AG04449 (cell line): ENCODE results near the gene KCNMA1.

Source experiments
- CTCF ChIA-PET: fragments of 350-600 bp; formaldehyde crosslinking; extraction: SDS; loops from one replicate; lab custom pipeline; 2021; ENCODE audit warnings: antibody characterized with exemption; lab: Yijun Ruan, JAX
- POLR2A ChIA-PET: fragments of 400-600, 350-600 bp; formaldehyde crosslinking; extraction: SDS; loops from one replicate; lab custom pipeline; 2020; ENCODE audit warnings: antibody characterized with exemption, inconsistent platforms; lab: Yijun Ruan, JAX
- DNase-seq: peaks from one replicate; pipeline ENCODE4 v3.0.0-alpha.2; 2010; ENCODE audit warnings: low read depth, low spot score
- H3K4me3 ChIP-seq: 2 replicates; pipeline ENCODE4 v1.5.1; 2011; ENCODE audit warnings: low read depth, mild to moderate bottlenecking, control low read depth, low read length
- TF ChIP-seq, protein P1 (sequence below): IDR thresholded peaks from one replicate; pipeline ENCODE4 v1.5.1; 2011; ENCODE audit warnings: mild to moderate bottlenecking, moderate library complexity, low read length, control low read depth, inconsistent platforms; ENCODE audit not compliant: insufficient read depth; ENCODE audit errors: missing control alignments

Gene KCNMA1

GRCh38 chr10:77563638-77564270 lies 73.9 kb downstream of the KCNMA1 start:
- ChIA-PET CTCF (no interaction called here), POLR2A (no interaction called here)
- no peak for DNase-seq
- no peak overlapping the region for H3K4me3 ChIP-seq
- TF ChIP-seq, protein P1, sequence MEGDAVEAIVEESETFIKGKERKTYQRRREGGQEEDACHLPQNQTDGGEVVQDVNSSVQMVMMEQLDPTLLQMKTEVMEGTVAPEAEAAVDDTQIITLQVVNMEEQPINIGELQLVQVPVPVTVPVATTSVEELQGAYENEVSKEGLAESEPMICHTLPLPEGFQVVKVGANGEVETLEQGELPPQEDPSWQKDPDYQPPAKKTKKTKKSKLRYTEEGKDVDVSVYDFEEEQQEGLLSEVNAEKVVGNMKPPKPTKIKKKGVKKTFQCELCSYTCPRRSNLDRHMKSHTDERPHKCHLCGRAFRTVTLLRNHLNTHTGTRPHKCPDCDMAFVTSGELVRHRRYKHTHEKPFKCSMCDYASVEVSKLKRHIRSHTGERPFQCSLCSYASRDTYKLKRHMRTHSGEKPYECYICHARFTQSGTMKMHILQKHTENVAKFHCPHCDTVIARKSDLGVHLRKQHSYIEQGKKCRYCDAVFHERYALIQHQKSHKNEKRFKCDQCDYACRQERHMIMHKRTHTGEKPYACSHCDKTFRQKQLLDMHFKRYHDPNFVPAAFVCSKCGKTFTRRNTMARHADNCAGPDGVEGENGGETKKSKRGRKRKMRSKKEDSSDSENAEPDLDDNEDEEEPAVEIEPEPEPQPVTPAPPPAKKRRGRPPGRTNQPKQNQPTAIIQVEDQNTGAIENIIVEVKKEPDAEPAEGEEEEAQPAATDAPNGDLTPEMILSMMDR, result no peak

DNA sequence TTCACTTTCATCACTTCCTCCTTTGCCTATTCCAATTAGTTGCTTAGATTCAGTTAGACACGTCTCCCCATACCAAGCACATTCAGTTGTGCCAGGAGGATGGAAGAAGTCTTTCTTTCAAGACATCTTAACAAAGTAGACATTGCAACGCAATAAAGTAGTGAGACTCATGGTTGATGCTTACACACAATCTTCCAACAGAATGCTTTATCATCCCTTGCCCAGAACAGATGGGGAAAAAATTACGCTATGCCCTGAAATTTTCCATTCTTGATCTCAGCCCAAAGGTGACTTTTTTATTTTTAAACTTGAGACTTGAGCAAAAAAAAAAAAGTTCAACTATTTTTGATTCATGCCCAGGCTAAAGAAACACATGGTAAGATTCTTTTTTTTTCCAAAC lies 74.9 kb downstream of the KCNMA1 start:
- POLR2A ChIA-PET, result no interaction called here
- TF ChIP-seq, protein P1, result no peak

GRCh38 chr10:77561991-77562390 lies 75.6 kb downstream of the KCNMA1 start:
- H3K4me3 ChIP-seq, result no peak overlapping the region
- TF ChIP-seq, protein P1, result no peak
- ChIA-PET CTCF (interaction anchor here (1.4 to 1.6 kb wide), 3 partner anchors 11 to 396 kb away, joined by 3 to 4 read pairs (median 3); no protein-coding TSS in a partner anchor), POLR2A (no interaction called here)
- DNase-seq, result no peak

More for the DNA sequence above, 74.9 kb downstream of the KCNMA1 start:
- CTCF ChIA-PET, result interaction anchor here (1.4 kb wide), 1 partner anchor 397 kb away, joined by 4 read pairs; no protein-coding TSS in a partner anchor
- no peak overlapping the region for H3K4me3 ChIP-seq
- no peak for DNase-seq

DNA sequence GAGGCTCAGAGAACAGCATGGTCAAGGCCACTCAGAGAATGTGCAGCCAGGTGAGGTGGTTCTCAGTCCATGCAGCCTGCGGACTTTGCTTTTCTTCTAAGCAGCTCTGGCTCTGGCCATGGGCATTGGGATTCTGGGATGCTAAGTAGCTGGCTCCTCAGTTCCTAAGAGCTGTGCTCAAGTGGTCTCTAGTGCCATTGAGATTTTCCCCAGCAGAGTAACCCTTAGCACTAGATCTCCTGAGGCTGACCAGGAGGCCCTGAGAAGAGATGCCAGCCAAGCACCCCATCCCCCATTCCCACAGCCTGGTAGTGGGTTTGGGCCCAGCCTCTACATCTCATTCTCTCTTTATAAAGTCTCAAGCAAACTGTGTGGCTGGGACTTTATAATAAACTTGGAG lies 77.1 kb downstream of the KCNMA1 start:
- ChIA-PET POLR2A (no interaction called here), CTCF (interaction anchor here (0.8 to 1.6 kb wide), 2 partner anchors 151 to 386 kb away, joined by 3 read pairs; no protein-coding TSS in a partner anchor)
- TF ChIP-seq, protein P1, result no peak
- no peak for DNase-seq
- H3K4me3 ChIP-seq, result no peak overlapping the region

- no peak overlapping the region for H3K4me3 ChIP-seq
- no peak for DNase-seq
- ChIA-PET POLR2A (no interaction called here), CTCF (no interaction called here)
- TF ChIP-seq, protein P1, result no peak
Measured at GRCh38 chr10:77560052-77560451, 77.6 kb downstream of the KCNMA1 start.

DNA sequence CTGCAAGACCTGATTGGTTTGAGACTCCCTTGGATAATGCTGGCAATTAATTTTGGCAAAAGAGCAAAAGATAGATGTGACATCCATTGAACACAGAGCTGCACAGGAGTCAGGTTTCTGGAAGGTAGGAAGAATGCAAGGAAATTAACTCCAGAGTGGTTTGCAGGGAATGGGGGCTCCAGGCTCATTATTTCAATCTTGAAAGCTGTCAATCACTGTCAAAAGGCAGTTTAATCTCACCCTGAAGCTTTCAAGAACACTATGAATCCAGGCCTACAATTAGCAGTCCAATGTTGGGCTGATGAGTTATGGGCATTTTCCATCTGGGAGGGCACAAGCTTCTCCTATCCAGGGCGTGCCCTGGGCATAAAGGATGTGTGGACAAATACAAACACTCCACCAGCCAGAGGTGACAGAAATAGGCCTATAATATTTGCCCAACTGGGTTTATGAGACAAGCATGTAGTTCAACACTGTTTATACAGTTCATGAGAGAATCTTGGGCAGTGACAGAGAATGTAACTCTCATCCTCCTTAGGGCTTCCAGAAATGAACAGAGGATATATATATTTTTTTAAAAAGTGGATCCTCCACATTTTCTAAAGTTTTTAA lies 80.5 kb downstream of the KCNMA1 start:
- TF ChIP-seq, protein P1, result no peak
- no peak overlapping the region for H3K4me3 ChIP-seq
- no peak for DNase-seq
- POLR2A ChIA-PET, result interaction anchor here (0.7 kb wide), 1 partner anchor 56 kb away, joined by 3 read pairs; no protein-coding TSS in a partner anchor
- CTCF ChIA-PET, result interaction anchor here (0.7 to 1.0 kb wide), 3 partner anchors 17 to 84 kb away, joined by 3 to 4 read pairs (median 3); no protein-coding TSS in a partner anchor
